GM12891 (cell line): ENCODE measurements around the gene PPP1R12B.

Experiments used
- POLR2A ChIP-seq: IDR thresholded peaks from 2 replicates; pipeline ENCODE4 v1.6.1; 2011; ENCODE audit warnings: low read depth, low read length, control low read depth
- POLR2AphosphoS5 ChIP-seq: IDR thresholded peaks from 2 replicates; pipeline ENCODE4 v1.6.1; 2011; ENCODE audit warnings: low read depth, low read length, control low read depth
- POU2F2 ChIP-seq: IDR thresholded peaks from 2 replicates; pipeline ENCODE4 v1.6.1; 2011; ENCODE audit warnings: low read depth, mild to moderate bottlenecking, control low read depth, low read length, moderate library complexity
- SPI1 ChIP-seq: IDR thresholded peaks from 2 replicates; pipeline ENCODE4 v1.6.1; 2011; ENCODE audit warnings: low read depth, low read length, control low read depth
- TAF1 ChIP-seq: IDR thresholded peaks from 2 replicates; pipeline ENCODE4 v1.6.1; 2011; ENCODE audit warnings: low read depth, low read length, control low read depth

DNA sequence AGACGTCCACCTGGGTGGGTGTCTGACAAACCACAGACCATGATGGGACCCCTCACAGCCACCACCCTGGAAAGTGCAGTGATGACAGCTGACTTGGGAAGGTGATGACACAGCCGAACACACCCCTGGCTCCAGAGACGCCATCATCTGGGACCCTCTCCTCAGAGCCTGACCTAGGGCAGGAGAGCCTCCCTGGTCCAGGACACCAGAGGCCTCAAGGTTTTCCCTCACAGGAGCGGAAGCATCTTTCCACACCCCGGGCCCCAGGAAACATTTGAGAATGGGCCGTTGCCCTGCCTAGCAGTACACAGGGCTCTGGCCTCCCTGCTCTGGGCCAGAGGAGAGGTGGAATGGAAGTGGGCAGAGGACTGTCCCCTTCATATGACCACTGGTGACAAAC lies 282.0 kb downstream of the PPP1R12B start:
- TF ChIP-seq POLR2A = no peak
- TF ChIP-seq POLR2AphosphoS5 = no peak
- no peak for TF ChIP-seq TAF1
- no peak for TF ChIP-seq SPI1
- TF ChIP-seq POU2F2 = no peak
